Pancreas (tissue), 10 donors: ENCODE measurements around the gene HOXC4. TPM values are rescaled to one million over a fixed set of nuclear protein-coding genes. Genes with fewer than 3 reads are reported as not detected.

Experiments
- ATAC-seq, 4 donors: fragments of 200-7000 bp; cut with Tn5 transposase; one replicate each; pipeline versions ENCODE4 v1.8.0 to v1.9.1; 2020; ENCODE audit warnings: mild to moderate bottlenecking in 4 of 4, moderate library complexity in 4 of 4
- DNase-seq, 6 donors: peaks; one replicate each; pipeline ENCODE4 v3.0.0-alpha.2; 2020
- FAIRE-seq: peaks from 2 replicates; lab custom pipeline; 2012; peaks lifted over from hg19 to GRCh38; lab: Jason Lieb, UNC
- H3K27ac ChIP-seq, 4 donors: fragments of 200-600 bp; sonication (generic); 1 replicate in 3 of 4; 2 replicates in 1 of 4; pipeline versions ENCODE4 v1.5.0 to v1.8.0; 2020
- H3K27me3 ChIP-seq, 4 donors: fragments of 200-600 bp; one replicate each; pipeline ENCODE4 v1.8.0; 2021
- H3K36me3 ChIP-seq, 3 donors: fragments of 200-600 bp; sonication (generic) in 1 of 3; one replicate each; pipeline versions ENCODE4 v1.5.0 to v1.8.0; 2020 to 2021
- H3K4me1 ChIP-seq, 3 donors: fragments of 200-600 bp; one replicate each; pipeline ENCODE4 v1.8.0; 2021
- H3K4me3 ChIP-seq, 4 donors: fragments of 200-600 bp; sonication (generic) in 2 of 4; one replicate each; pipeline versions ENCODE4 v1.5.0 to v1.8.0; 2020 to 2021
- H3K9me3 ChIP-seq, 4 donors: fragments of 200-600 bp; one replicate each; pipeline ENCODE4 v1.8.0; 2021
- CTCF ChIP-seq, 4 donors: fragments of 200-600 bp; sonication (generic) in 3 of 4; IDR thresholded peaks; one replicate each; pipeline versions ENCODE4 v1.5.0 to v1.8.0; 2021; ENCODE audit warnings: antibody characterized with exemption in 4 of 4
- WGBS, 2 donors: extraction: QIAGEN DNeasy Blood & Tissue Kit; methylation state at CpG; one replicate each; pipeline ENCODE4 v1.1.7; 2013; 5-methylcytosine and 5-hydroxymethylcytosine counted together
- intact Hi-C, 3 donors: fragments of 100-400 bp; cut with DNase I; formaldehyde crosslinking; loops; one replicate each; pipeline versions ENCODE4 v1.11.1 to v1.14.2; 2022
- polyA plus RNA-seq, 2 donors: library from polyadenylated mRNA; stranded (reverse); fragments of 200-250 nt; gene quantifications; one replicate each; pipeline ENCODE4 v1.2.3, GENCODE V29; 2013
- total RNA-seq, 6 donors: library from RNA; stranded (reverse); fragmentation: NEBNext Ultra II Directional in 4 of 6; extraction: Animal tissue kit (Norgen Biotek cat#: 25700) in 4 of 6; gene quantifications; one replicate each; pipeline versions ENCODE4 v1.2.1 to v1.2.4, GENCODE V29; 2021 to 2023
- donor health status: healthy with polysubstance abuse.
- donor health status: DM: no; HTN: no; CAD: no; lungs with moderate emphysema.
- donor health status: DM: no; HTN: no; CAD: no.
- donor health status: control.
- donor health status: control.
- donor health status: Bipolar disorder and iron deficiency.
- donor health status: DM: yes; HTN: yes; CAD: no.
- donor health status: DM: no; HTN: no; CAD: no.
- donor health status: DM: no; HTN: no; CAD: no.
- donor health status: DM: yes; HTN: yes; CAD: no.

Gene HOXC4
- total and polyA plus RNA-seq, 8 donors: 0.15 to 0.62 (median 0.25) TPM; not detected in 4

GRCh38 chr12:54048406-54049093 is 5.1 kb upstream of the HOXC4 start:
- ATAC-seq: no peak
- intact Hi-C loops: no loop called here
- no peak overlapping the region for H3K27ac ChIP-seq
- peaks cover 0 to 43% (median 6%) of the 10 kb centered on the region in 4 donors for H3K27me3 ChIP-seq
- no peaks in the 10 kb centered on the region for H3K36me3 ChIP-seq
- no peak for TF ChIP-seq CTCF (IDR thresholded peaks at IDR 0.05)
- WGBS, 2 donors: 43 to 46% methylated on average over 3 of the region's 3 CpGs
- FAIRE-seq: no peak
- no peak for DNase-seq
- H3K4me3 ChIP-seq: no peak overlapping the region
- peaks cover 0 to 6% (median 3%) of the 10 kb centered on the region in 3 donors for H3K4me1 ChIP-seq
- no peaks in the 10 kb centered on the region for H3K9me3 ChIP-seq

GRCh38 chr12:54049108-54049507 is 4.5 kb upstream of the HOXC4 start:
- DNase-seq: no peak
- Histone ChIP-seq H3K36me3 (no peaks in the 10 kb centered on the region), H3K27ac (no peak overlapping the region), H3K9me3 (no peaks in the 10 kb centered on the region), H3K4me3 (no peak overlapping the region), H3K4me1 (peaks cover 0 to 6% (median 3%) of the 10 kb centered on the region in 3 donors), H3K27me3 (peaks cover 0 to 47% (median 6%) of the 10 kb centered on the region in 4 donors)
- no peak for FAIRE-seq
- ATAC-seq: no peak
- 42 to 50% methylated on average over 6 of the region's 6 CpGs for WGBS, 2 donors
- intact Hi-C loops: no loop called here
- no peak for TF ChIP-seq CTCF (IDR thresholded peaks at IDR 0.05)

- no peak for ATAC-seq
- Histone ChIP-seq H3K36me3 (no peaks in the 10 kb centered on the region), H3K4me3 (no peak overlapping the region), H3K9me3 (no peaks in the 10 kb centered on the region), H3K4me1 (peaks cover 0 to 6% (median 3%) of the 10 kb centered on the region in 3 donors), H3K27me3 (peaks cover 0 to 40% (median 5%) of the 10 kb centered on the region in 4 donors), H3K27ac (no peak overlapping the region)
- intact Hi-C loops: no loop called here
- no peak for TF ChIP-seq CTCF (IDR thresholded peaks at IDR 0.05)
- DNase-seq: no peak
- FAIRE-seq: no peak
- WGBS, 2 donors: 32 to 35% methylated on average over 2 of the region's 2 CpGs
Observed at GRCh38 chr12:54050482-54050810, 3.2 kb upstream of the HOXC4 start.

GRCh38 chr12:54051026-54051842 is 2.4 kb upstream of the HOXC4 start:
- H3K4me3 ChIP-seq: no peak overlapping the region
- DNase-seq: no peak
- FAIRE-seq: no peak
- H3K36me3 ChIP-seq: no peaks in the 10 kb centered on the region
- peaks cover 0 to 33% (median 2%) of the 10 kb centered on the region in 4 donors for H3K27me3 ChIP-seq
- H3K9me3 ChIP-seq: no peaks in the 10 kb centered on the region
- no peak overlapping the region for H3K27ac ChIP-seq
- peaks cover 0 to 6% (median 3%) of the 10 kb centered on the region in 3 donors for H3K4me1 ChIP-seq
- TF ChIP-seq CTCF (IDR thresholded peaks at IDR 0.05): no peak
- intact Hi-C loops: no loop called here
- WGBS, 2 donors: 33 to 38% methylated on average over 11 to 12 of the region's 12 CpGs
- no peak for ATAC-seq
